Right atrium auricular region (tissue), 2 donors: ENCODE results near the gene C1orf56. TPM values are rescaled to one million over a fixed set of nuclear protein-coding genes. Genes with fewer than 3 reads are reported as not detected.
A peak's percentile ranks its signal among the peaks of the same experiment; 100 is the strongest.

Experiments used
- DNase-seq: peaks from one replicate; pipeline ENCODE4 v3.0.0-alpha.2; 2019; ENCODE audit warnings: low spot score
- H3K27ac ChIP-seq, 2 donors: fragments of 200-600 bp; sonication (generic); 1 replicate in 1 of 2; 2 replicates in 1 of 2; pipeline ENCODE4 v1.5.1; 2016 to 2019
- H3K27me3 ChIP-seq, 2 donors: fragments of 200-600 bp; sonication (generic); one replicate each; pipeline versions ENCODE4 v1.5.1 to v1.6.0; 2017 to 2019
- H3K36me3 ChIP-seq: fragments of 200-600 bp; sonication (generic); one replicate; pipeline ENCODE4 v1.5.1; 2016
- H3K4me1 ChIP-seq, 2 donors: fragments of 200-600 bp; sonication (generic); one replicate each; pipeline versions ENCODE4 v1.5.1 to v1.6.0; 2017 to 2019
- H3K4me3 ChIP-seq, 2 donors: fragments of 200-600 bp; sonication (generic); 1 replicate in 1 of 2; 2 replicates in 1 of 2; pipeline ENCODE4 v1.5.1; 2017 to 2019; ENCODE audit warnings: mild to moderate bottlenecking in 1 of 2, moderate library complexity in 1 of 2
- H3K9me3 ChIP-seq, 2 donors: fragments of 200-600 bp; sonication (generic); one replicate each; pipeline ENCODE4 v1.5.1; 2019
- CTCF ChIP-seq, 2 donors: fragments of 200-600 bp; sonication (generic); IDR thresholded peaks; one replicate each; pipeline ENCODE4 v1.5.1; 2019; ENCODE audit warnings: antibody characterized with exemption in 2 of 2
- total RNA-seq, 2 donors: library from RNA; depleted of rRNA; stranded (reverse); fragments of >200 nt; gene quantifications; one replicate each; pipeline ENCODE4 v1.1.0, GENCODE V29; 2016

The C1orf56 gene
- total RNA-seq = 10 to 100 TPM in 1 of 2 donors, 1 to 10 TPM in 1; 8.8 to 16.2 TPM

GRCh38 chr1:151047591-151047924 is at the start of gene C1orf56:
TSS of gene C1orf56 (plus strand) at chr1:151047751. CDS start at chr1:151047848, 97 bp downstream.
- no peak for TF ChIP-seq CTCF (IDR thresholded peaks at IDR 0.05)

GRCh38 chr1:150997949-150998348 is 49.6 kb upstream of the C1orf56 start:
- TF ChIP-seq CTCF (IDR thresholded peaks at IDR 0.05) = no peak
- Histone ChIP-seq H3K9me3 (no peaks in the 10 kb centered on the region), H3K4me3 (no peak overlapping the region), H3K4me1 (peaks cover 0 to 26% of the 10 kb centered on the region in 2 donors), H3K36me3 (peaks cover 62% of the 10 kb centered on the region), H3K27me3 (no peaks in the 10 kb centered on the region), H3K27ac (no peak overlapping the region)
- no peak for DNase-seq

More at GRCh38 chr1:151047591-151047924, at the start of gene C1orf56:
- H3K4me1 ChIP-seq = peaks cover 0 to 25% of the 10 kb centered on the region in 2 donors
- DNase-seq = peak; percentile 74
- H3K36me3 ChIP-seq = peaks cover 28% of the 10 kb centered on the region
- H3K4me3 ChIP-seq = peak within 1 kb of the TSS; percentile 55 to 73
- no peaks in the 10 kb centered on the region for H3K27me3 ChIP-seq
- no peaks in the 10 kb centered on the region for H3K9me3 ChIP-seq
- H3K27ac ChIP-seq = peak within 1 kb of the TSS; percentile 90 to 93

GRCh38 chr1:150999051-150999674 is 48.4 kb upstream of the C1orf56 start:
- H3K4me1 ChIP-seq = peaks cover 0 to 38% of the 10 kb centered on the region in 2 donors

GRCh38 chr1:150999926-151000325 is 47.6 kb upstream of the C1orf56 start:
- H3K36me3 ChIP-seq = peaks cover 62% of the 10 kb centered on the region
- H3K9me3 ChIP-seq = no peaks in the 10 kb centered on the region
- DNase-seq = no peak
- no peak for TF ChIP-seq CTCF (IDR thresholded peaks at IDR 0.05)
- no peak overlapping the region for H3K4me3 ChIP-seq
- H3K27me3 ChIP-seq = no peaks in the 10 kb centered on the region
- H3K27ac ChIP-seq = no peak overlapping the region
- peaks cover 0 to 45% of the 10 kb centered on the region in 2 donors for H3K4me1 ChIP-seq

More at GRCh38 chr1:150999051-150999674, 48.4 kb upstream of the C1orf56 start:
- no peak for TF ChIP-seq CTCF (IDR thresholded peaks at IDR 0.05)
- no peak for DNase-seq
- Histone ChIP-seq H3K27ac (no peak overlapping the region), H3K27me3 (no peaks in the 10 kb centered on the region), H3K4me3 (no peak overlapping the region), H3K9me3 (no peaks in the 10 kb centered on the region), H3K36me3 (peaks cover 62% of the 10 kb centered on the region)

- no peak for DNase-seq
- H3K27me3 ChIP-seq = no peaks in the 10 kb centered on the region
- H3K36me3 ChIP-seq = peaks cover 62% of the 10 kb centered on the region
- TF ChIP-seq CTCF (IDR thresholded peaks at IDR 0.05) = no peak
- H3K4me3 ChIP-seq = no peak overlapping the region
- no peak overlapping the region for H3K27ac ChIP-seq
- H3K4me1 ChIP-seq = peaks cover 0 to 45% of the 10 kb centered on the region in 2 donors
- H3K9me3 ChIP-seq = no peaks in the 10 kb centered on the region
These were observed 47.1 kb upstream of the C1orf56 start for GRCh38 chr1:151000408-151000807.

GRCh38 chr1:151001602-151002001 is 45.9 kb upstream of the C1orf56 start:
- Histone ChIP-seq H3K4me3 (no peak overlapping the region), H3K4me1 (peaks cover 0 to 42% of the 10 kb centered on the region in 2 donors), H3K27ac (no peak overlapping the region), H3K36me3 (peaks cover 62% of the 10 kb centered on the region), H3K27me3 (no peaks in the 10 kb centered on the region), H3K9me3 (no peaks in the 10 kb centered on the region)
- no peak for DNase-seq
- no peak for TF ChIP-seq CTCF (IDR thresholded peaks at IDR 0.05)
